ENCODE data around the gene CDK2AP2. TPM values are rescaled to one million over a fixed set of nuclear protein-coding genes. Genes with fewer than 3 reads are reported as not detected.
A peak's percentile ranks its signal among the peaks of the same experiment; 100 is the strongest.

The CDK2AP2 gene
- polyA plus RNA-seq, 1 of the 3 experiments (the other 2 are of a cell fraction) = 47.9 TPM

GRCh38 chr11:67468456-67468758, 39.6 kb downstream of the CDK2AP2 start (continued):
- TF ChIP-seq MAX (IDR thresholded peaks at IDR 0.05; ENCODE audit: low read depth) (no peak), RXRA (IDR thresholded peaks at IDR 0.05; ENCODE audit: borderline replicate concordance, low read depth) (no peak), TCF12 (IDR thresholded peaks at IDR 0.05) (no peak)

- Histone ChIP-seq H3K27ac (ENCODE audit: low read depth in 2 of 2, low read length in 1 of 2) (peak overlapping the region; percentile 56 to 58; a peak in 2 of 4 replicates), H3K4me1 (ENCODE audit: control insufficient read depth in 1 of 2, insufficient read depth in 2 of 2, low read depth in 1 of 2, low read length in 1 of 2) (peaks cover 9 to 35% of the 10 kb centered on the region in 2 experiments; a peak in 2 of 4 replicates), H3K9me3 (no peaks in the 10 kb centered on the region), H3K79me2 (ENCODE audit: insufficient read depth) (peaks cover 7% of the 10 kb centered on the region; the same call in 1 of the 2 replicates), H3K9ac (peak overlapping the region; percentile 87), H3K9me2 (no peaks in the 10 kb centered on the region), H4K20me1 (ENCODE audit: insufficient read depth) (no peaks in the 10 kb centered on the region), H2AFZ (ENCODE audit: low read depth) (peak overlapping the region; percentile 63; the same call in 1 of the 2 replicates), H3F3A (replicated peaks; ENCODE audit: insufficient read depth) (peaks cover 10% of the 10 kb centered on the region), H3K36me3 (replicated peaks in 1 of 2; ENCODE audit: control insufficient read depth in 1 of 2, insufficient read depth in 2 of 2, low read length in 1 of 2) (no peaks in the 10 kb centered on the region), H3K4me3 (ENCODE audit: low read depth in 2 of 2, low read length in 1 of 2) (peak overlapping the region; percentile 73 to 90), H3K27me3 (ENCODE audit: insufficient read depth) (no peaks in the 10 kb centered on the region), H3K4me2 (peak overlapping the region; percentile 98)
- WGBS (ENCODE audit: low lambda C conversion rate) = 30% methylated on average over 4 of the region's 5 CpGs
- CTCF ChIA-PET = interaction anchor here (0.8 to 3.4 kb wide), 9 partner anchors 8 to 122 kb away, joined by 3 to 32 read pairs (median 4); partner anchors contain the start of gene PPP1CA
- no peak for TF ChIP-seq TCF12 (IDR thresholded peaks at IDR 0.05)
- TF ChIP-seq FOXJ3 (CRISPR knock-in tag; IDR thresholded peaks at IDR 0.05) = no peak
- no peak for TF ChIP-seq IRF3 (IDR thresholded peaks at IDR 0.05; ENCODE audit: low read depth, low read length)
- no peak for TF ChIP-seq FOXM1 (IDR thresholded peaks at IDR 0.05; ENCODE audit: low read depth)
- DNase-seq = peak; percentile 19
- POLR2A ChIA-PET = interaction anchor here (0.6 to 2.9 kb wide), 5 partner anchors 18 to 243 kb away, joined by 3 to 13 read pairs (median 5); partner anchors contain the start of genes PPP1CA, RAD9A and RPS6KB2
These were observed 39.9 kb downstream of the CDK2AP2 start for GRCh38 chr11:67468056-67468455.

- no peaks in the 10 kb centered on the region for H4K20me1 ChIP-seq (ENCODE audit: insufficient read depth)
- peaks cover 10% of the 10 kb centered on the region for H3F3A ChIP-seq (replicated peaks; ENCODE audit: insufficient read depth)
- H3K9me2 ChIP-seq = no peaks in the 10 kb centered on the region
- no peaks in the 10 kb centered on the region for H3K9me3 ChIP-seq
- 86% methylated on average over 10 of the region's 11 CpGs for WGBS (ENCODE audit: low lambda C conversion rate)
- H3K9ac ChIP-seq = no peak overlapping the region
- H3K79me2 ChIP-seq (ENCODE audit: insufficient read depth) = peaks cover 7% of the 10 kb centered on the region; the same call in 1 of the 2 replicates
- no peak for TF ChIP-seq CHD2 (IDR thresholded peaks at IDR 0.05; ENCODE audit: low read length, partially characterized antibody)
- no peak for TF ChIP-seq MEF2A (IDR thresholded peaks at IDR 0.05; ENCODE audit: borderline replicate concordance, low read depth)
- no peaks in the 10 kb centered on the region for H3K36me3 ChIP-seq (replicated peaks in 1 of 2; ENCODE audit: control insufficient read depth in 1 of 2, insufficient read depth in 2 of 2, low read length in 1 of 2)
- CTCF ChIA-PET = interaction anchor here (0.5 to 3.4 kb wide), 4 partner anchors 38 to 122 kb away, joined by 3 to 32 read pairs (median 3); partner anchors contain the start of genes PITPNM1 and PPP1CA
- peak overlapping the region; percentile 98; the same call in 1 of the 2 replicates for H3K4me2 ChIP-seq
- no peak overlapping the region for H2AFZ ChIP-seq (ENCODE audit: low read depth)
- peaks cover 9 to 35% of the 10 kb centered on the region in 2 experiments; a peak in 2 of 4 replicates for H3K4me1 ChIP-seq (ENCODE audit: control insufficient read depth in 1 of 2, insufficient read depth in 2 of 2, low read depth in 1 of 2, low read length in 1 of 2)
- no peak overlapping the region for H3K4me3 ChIP-seq (ENCODE audit: low read depth in 2 of 2, low read length in 1 of 2)
- POLR2A ChIA-PET = interaction anchor here (1.1 to 2.9 kb wide), 3 partner anchors 17 to 75 kb away, joined by 5 to 13 read pairs (median 6); partner anchors contain the start of genes PPP1CA and RAD9A
- no peaks in the 10 kb centered on the region for H3K27me3 ChIP-seq (ENCODE audit: insufficient read depth)
- no peak for DNase-seq
- H3K27ac ChIP-seq (ENCODE audit: low read depth in 2 of 2, low read length in 1 of 2) = no peak overlapping the region; a peak in 1 of 4 replicates
These were observed 40.8 kb downstream of the CDK2AP2 start for GRCh38 chr11:67466962-67467771.
